ENCODE results near the gene NXT2.

NXT2 gene

GRCh38 chrX:109590176-109590575 lies 53.5 kb downstream of the NXT2 start:
- TF ChIP-seq, protein P1, sequence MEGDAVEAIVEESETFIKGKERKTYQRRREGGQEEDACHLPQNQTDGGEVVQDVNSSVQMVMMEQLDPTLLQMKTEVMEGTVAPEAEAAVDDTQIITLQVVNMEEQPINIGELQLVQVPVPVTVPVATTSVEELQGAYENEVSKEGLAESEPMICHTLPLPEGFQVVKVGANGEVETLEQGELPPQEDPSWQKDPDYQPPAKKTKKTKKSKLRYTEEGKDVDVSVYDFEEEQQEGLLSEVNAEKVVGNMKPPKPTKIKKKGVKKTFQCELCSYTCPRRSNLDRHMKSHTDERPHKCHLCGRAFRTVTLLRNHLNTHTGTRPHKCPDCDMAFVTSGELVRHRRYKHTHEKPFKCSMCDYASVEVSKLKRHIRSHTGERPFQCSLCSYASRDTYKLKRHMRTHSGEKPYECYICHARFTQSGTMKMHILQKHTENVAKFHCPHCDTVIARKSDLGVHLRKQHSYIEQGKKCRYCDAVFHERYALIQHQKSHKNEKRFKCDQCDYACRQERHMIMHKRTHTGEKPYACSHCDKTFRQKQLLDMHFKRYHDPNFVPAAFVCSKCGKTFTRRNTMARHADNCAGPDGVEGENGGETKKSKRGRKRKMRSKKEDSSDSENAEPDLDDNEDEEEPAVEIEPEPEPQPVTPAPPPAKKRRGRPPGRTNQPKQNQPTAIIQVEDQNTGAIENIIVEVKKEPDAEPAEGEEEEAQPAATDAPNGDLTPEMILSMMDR (IDR thresholded peaks at IDR 0.05; ENCODE audit: insufficient read depth, low read length, poor library complexity, severe bottlenecking): no peak
- no peak for TF ChIP-seq EZH2phosphoT487 (conservative IDR thresholded peaks at IDR 0.05; ENCODE audit: low read length)
- Histone ChIP-seq H4K20me1 (ENCODE audit: low read depth, low read length) (no peaks in the 10 kb centered on the region), H3K9ac (ENCODE audit: low read length) (no peak overlapping the region), H3K9me2 (replicated peaks; ENCODE audit: insufficient read depth, low read length) (no peaks in the 10 kb centered on the region), H3K4me2 (ENCODE audit: low read depth, low read length, poor library complexity, severe bottlenecking) (no peak overlapping the region), H2AFZ (ENCODE audit: low read depth, low read length, severe bottlenecking) (no peak overlapping the region), H3F3A (ENCODE audit: insufficient read depth) (no peaks in the 10 kb centered on the region), H3K27me3 (ENCODE audit: low read length) (no peaks in the 10 kb centered on the region), H3K27ac (ENCODE audit: low read depth, low read length) (no peak overlapping the region), H3K4me3 (ENCODE audit: insufficient read depth, low read length, poor library complexity, severe bottlenecking) (no peak overlapping the region), H3K9me3 (ENCODE audit: insufficient read depth, low read length) (no peaks in the 10 kb centered on the region), H3K79me2 (ENCODE audit: insufficient read depth, low read length) (no peaks in the 10 kb centered on the region), H3K36me3 (ENCODE audit: low read length) (no peaks in the 10 kb centered on the region)
